ENCODE data around the gene ZNF746.
"Not testable (repeated sequence)": the region's sequence is repeated elsewhere in the genome, so short reads cannot be mapped to it uniquely, and the experiment has no call there.

The ZNF746 gene

GRCh38 chr7:149457766-149458165 is 39.8 kb downstream of the ZNF746 start:
- no peak for DNase-seq

GRCh38 chr7:149456506-149457421 is 40.8 kb downstream of the ZNF746 start:
- DNase-seq: no peak

- no peak for DNase-seq
Measured at GRCh38 chr7:149455175-149455950, 42.2 kb downstream of the ZNF746 start.

GRCh38 chr7:149454750-149455149 is 42.9 kb downstream of the ZNF746 start:
- DNase-seq: no peak

- DNase-seq: no peak
Measured at GRCh38 chr7:149454006-149454405, 43.6 kb downstream of the ZNF746 start.

- no peak for DNase-seq
Measured at GRCh38 chr7:149450821-149451220, 46.8 kb downstream of the ZNF746 start.

- DNase-seq: no peak
Measured at GRCh38 chr7:149449897-149450296, 47.7 kb downstream of the ZNF746 start.

- no peak for DNase-seq
Measured at GRCh38 chr7:149448961-149449360, 48.6 kb downstream of the ZNF746 start.

- not testable (repeated sequence) for DNase-seq
Measured at GRCh38 chr7:149446026-149446425, 51.6 kb downstream of the ZNF746 start.

- no peak for DNase-seq
Measured at GRCh38 chr7:149444287-149444686, 53.3 kb downstream of the ZNF746 start.

GRCh38 chr7:149443523-149443922 is 54.1 kb downstream of the ZNF746 start:
- no peak for DNase-seq

- no peak for DNase-seq
Measured at GRCh38 chr7:149442924-149443323, 54.7 kb downstream of the ZNF746 start.

- no peak for DNase-seq
Measured at GRCh38 chr7:149440222-149440621, 57.4 kb downstream of the ZNF746 start.

GRCh38 chr7:149436358-149436757 is 61.3 kb downstream of the ZNF746 start:
- DNase-seq: no peak

- DNase-seq: no peak
Measured at GRCh38 chr7:149433124-149433523, 64.5 kb downstream of the ZNF746 start.

- DNase-seq: no peak
Measured at GRCh38 chr7:149432121-149432691, 65.4 kb downstream of the ZNF746 start.

- no peak for DNase-seq
Measured at GRCh38 chr7:149431486-149432120, 66.0 kb downstream of the ZNF746 start.

GRCh38 chr7:149430192-149430591 is 67.4 kb downstream of the ZNF746 start:
- DNase-seq: no peak

- DNase-seq: no peak
Measured at GRCh38 chr7:149427893-149428292, 69.7 kb downstream of the ZNF746 start.

GRCh38 chr7:149427096-149427680 is 70.4 kb downstream of the ZNF746 start:
- DNase-seq: no peak

GRCh38 chr7:149423449-149424110 is 74.0 kb downstream of the ZNF746 start:
- no peak for DNase-seq

GRCh38 chr7:149422914-149423301 is 74.7 kb downstream of the ZNF746 start:
- peak; percentile 73 for DNase-seq
